ENCODE results near the gene ITPR3. TPM values are rescaled to one million over a fixed set of nuclear protein-coding genes. Genes with fewer than 3 reads are reported as not detected.

Gene ITPR3
- total and polyA plus RNA-seq, 8 donors = 14.1 to 149 (median 65.6) TPM

DNA sequence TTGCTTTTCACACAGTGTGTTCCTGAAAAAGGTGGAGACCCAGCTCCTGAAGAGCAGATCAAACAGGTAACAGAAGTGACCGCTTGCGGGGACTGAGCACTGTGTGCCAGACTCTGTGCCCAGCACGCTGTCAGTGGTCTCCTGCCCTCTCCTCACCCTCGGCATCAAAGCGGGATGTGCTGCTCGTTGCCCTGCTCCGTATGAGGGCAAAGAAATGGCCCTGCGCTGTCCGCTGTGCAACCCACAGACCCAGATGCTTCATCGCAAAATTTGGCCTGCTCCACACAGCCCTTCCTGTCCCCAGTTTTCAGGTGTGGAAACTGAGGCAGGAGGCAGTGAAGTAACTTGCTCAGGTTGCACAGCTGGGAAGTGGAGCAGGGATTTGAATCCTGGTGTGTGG is 76.7 kb downstream of the ITPR3 start:
- no peak overlapping the region for H3K4me3 ChIP-seq
- peaks cover 25 to 62% (median 38%) of the 10 kb centered on the region in 4 donors for H3K4me1 ChIP-seq
- peaks cover 29 to 83% (median 67%) of the 10 kb centered on the region in 4 donors for H3K36me3 ChIP-seq
- DNase-seq = no peak
- no peaks in the 10 kb centered on the region for H3K27me3 ChIP-seq
- WGBS, 5 donors = 92 to 96% (median 95%) methylated on average over 10 of the region's 10 CpGs
- peak overlapping the region in 3 of 5 donors; percentile 60 to 77 (median 63) for H3K27ac ChIP-seq
- intact Hi-C loops (cut with DNase I; ENCODE audit: low total_unique reads) = no loop called here
- H3K9me3 ChIP-seq = no peaks in the 10 kb centered on the region
- TF ChIP-seq POLR2A (IDR thresholded peaks at IDR 0.05) = no peak
- TF ChIP-seq EP300 (IDR thresholded peaks at IDR 0.05) = no peak
- no peak for TF ChIP-seq POLR2AphosphoS5 (IDR thresholded peaks at IDR 0.05)
- TF ChIP-seq, protein P1, sequence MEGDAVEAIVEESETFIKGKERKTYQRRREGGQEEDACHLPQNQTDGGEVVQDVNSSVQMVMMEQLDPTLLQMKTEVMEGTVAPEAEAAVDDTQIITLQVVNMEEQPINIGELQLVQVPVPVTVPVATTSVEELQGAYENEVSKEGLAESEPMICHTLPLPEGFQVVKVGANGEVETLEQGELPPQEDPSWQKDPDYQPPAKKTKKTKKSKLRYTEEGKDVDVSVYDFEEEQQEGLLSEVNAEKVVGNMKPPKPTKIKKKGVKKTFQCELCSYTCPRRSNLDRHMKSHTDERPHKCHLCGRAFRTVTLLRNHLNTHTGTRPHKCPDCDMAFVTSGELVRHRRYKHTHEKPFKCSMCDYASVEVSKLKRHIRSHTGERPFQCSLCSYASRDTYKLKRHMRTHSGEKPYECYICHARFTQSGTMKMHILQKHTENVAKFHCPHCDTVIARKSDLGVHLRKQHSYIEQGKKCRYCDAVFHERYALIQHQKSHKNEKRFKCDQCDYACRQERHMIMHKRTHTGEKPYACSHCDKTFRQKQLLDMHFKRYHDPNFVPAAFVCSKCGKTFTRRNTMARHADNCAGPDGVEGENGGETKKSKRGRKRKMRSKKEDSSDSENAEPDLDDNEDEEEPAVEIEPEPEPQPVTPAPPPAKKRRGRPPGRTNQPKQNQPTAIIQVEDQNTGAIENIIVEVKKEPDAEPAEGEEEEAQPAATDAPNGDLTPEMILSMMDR (IDR thresholded peaks at IDR 0.05) = no peak

DNA sequence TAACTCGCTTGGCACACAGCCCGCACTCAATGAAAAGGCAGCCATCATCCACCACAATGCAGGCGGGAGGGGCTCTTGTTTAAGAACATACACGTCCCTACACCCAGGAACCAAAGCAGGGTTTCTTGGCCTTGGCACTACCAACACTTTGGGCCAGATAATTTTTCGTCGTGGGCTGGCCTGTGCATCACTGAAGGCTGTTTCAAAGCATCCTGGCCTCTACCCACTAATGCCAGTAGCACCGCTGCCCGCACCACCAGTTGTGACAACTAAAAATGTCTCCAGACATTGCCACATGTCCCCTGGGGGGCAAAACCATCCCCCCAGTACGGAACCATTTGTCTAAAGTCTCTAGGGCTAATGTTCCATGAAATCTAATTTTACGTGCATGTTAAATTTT is 77.4 kb downstream of the ITPR3 start:
- Histone ChIP-seq H3K9me3 (no peaks in the 10 kb centered on the region), H3K27me3 (no peaks in the 10 kb centered on the region), H3K4me1 (peaks cover 25 to 56% (median 35%) of the 10 kb centered on the region in 4 donors), H3K4me3 (no peak overlapping the region), H3K27ac (no peak overlapping the region), H3K36me3 (peaks cover 29 to 76% (median 60%) of the 10 kb centered on the region in 4 donors)
- intact Hi-C loops (cut with DNase I; ENCODE audit: low total_unique reads) = no loop called here
- WGBS, 5 donors = 73 to 82% (median 75%) methylated on average over 10 of the region's 10 CpGs
- DNase-seq = no peak
- TF ChIP-seq POLR2A (IDR thresholded peaks at IDR 0.05) = no peak

GRCh38 chr6:33699131-33699530 is 78.0 kb downstream of the ITPR3 start:
- no peaks in the 10 kb centered on the region for H3K27me3 ChIP-seq
- H3K4me3 ChIP-seq = no peak overlapping the region
- H3K27ac ChIP-seq = peak overlapping the region in 1 of 5 donors; percentile 12
- peaks cover 25 to 70% (median 55%) of the 10 kb centered on the region in 4 donors for H3K36me3 ChIP-seq
- H3K9me3 ChIP-seq = no peaks in the 10 kb centered on the region
- intact Hi-C loops (cut with DNase I; ENCODE audit: low total_unique reads) = no loop called here
- peaks cover 25 to 49% (median 32%) of the 10 kb centered on the region in 4 donors for H3K4me1 ChIP-seq
- 53 to 77% (median 67%) methylated on average over 8 of the region's 8 CpGs for WGBS, 5 donors
- no peak for DNase-seq
- TF ChIP-seq POLR2AphosphoS5 (IDR thresholded peaks at IDR 0.05) (no peak), EP300 (IDR thresholded peaks at IDR 0.05) (no peak), POLR2A (IDR thresholded peaks at IDR 0.05) (no peak)
- TF ChIP-seq, protein P1 (IDR thresholded peaks at IDR 0.05) = no peak

DNA sequence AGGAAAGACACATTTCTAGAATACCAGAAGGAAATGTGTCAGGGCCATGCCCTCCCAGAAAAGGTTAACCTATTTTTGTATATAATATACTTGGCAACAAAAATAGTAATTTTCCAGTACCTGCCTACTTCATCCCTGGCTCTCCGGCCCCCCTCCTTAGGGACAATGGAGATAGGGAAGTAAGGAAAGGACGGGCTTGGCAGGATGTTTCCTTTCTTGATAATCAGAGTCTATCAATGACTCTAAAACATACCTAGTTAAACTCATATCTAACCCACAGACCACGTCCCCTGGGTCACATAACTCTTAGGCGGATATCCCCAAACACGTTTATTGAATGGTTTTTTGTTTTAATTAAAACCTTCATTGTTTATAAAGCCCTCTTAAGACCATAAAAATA is 78.6 kb downstream of the ITPR3 start:
- H3K27ac ChIP-seq = peak overlapping the region in 2 of 5 donors; percentile 12 to 36
- peaks cover 22 to 43% (median 32%) of the 10 kb centered on the region in 4 donors for H3K4me1 ChIP-seq
- intact Hi-C loops (cut with DNase I; ENCODE audit: low total_unique reads) = loop anchor here (5.0 kb wide), 1 partner anchor 112 kb away; no protein-coding TSS in a partner anchor
- H3K9me3 ChIP-seq = no peaks in the 10 kb centered on the region
- TF ChIP-seq POLR2A (IDR thresholded peaks at IDR 0.05) (no peak), EP300 (IDR thresholded peaks at IDR 0.05) (no peak), POLR2AphosphoS5 (IDR thresholded peaks at IDR 0.05) (no peak)
- TF ChIP-seq, protein P1 (IDR thresholded peaks at IDR 0.05) = no peak
- H3K4me3 ChIP-seq = no peak overlapping the region
- WGBS, 5 donors = 40 to 60% (median 52%) methylated on average over 5 of the region's 5 CpGs
- H3K27me3 ChIP-seq = no peaks in the 10 kb centered on the region
- peaks cover 25 to 65% (median 52%) of the 10 kb centered on the region in 4 donors for H3K36me3 ChIP-seq
- no peak for DNase-seq

- Histone ChIP-seq H3K27me3 (no peaks in the 10 kb centered on the region), H3K9me3 (no peaks in the 10 kb centered on the region), H3K27ac (peak overlapping the region in 2 of 5 donors; percentile 12 to 36), H3K4me1 (peaks cover 14 to 35% (median 27%) of the 10 kb centered on the region in 4 donors), H3K4me3 (no peak overlapping the region), H3K36me3 (peaks cover 19 to 58% (median 44%) of the 10 kb centered on the region in 4 donors)
- no peak for TF ChIP-seq EP300 (IDR thresholded peaks at IDR 0.05)
- TF ChIP-seq, protein P1 (IDR thresholded peaks at IDR 0.05) = peak in 4 of 7 experiments; percentile 40 to 71 (median 60)
- peak in 1 of 3 donors; percentile 55 for TF ChIP-seq POLR2AphosphoS5 (IDR thresholded peaks at IDR 0.05)
- intact Hi-C loops (cut with DNase I; ENCODE audit: low total_unique reads) = loop anchor here (5.0 kb wide), 1 partner anchor 113 kb away; no protein-coding TSS in a partner anchor
- 30 to 40% (median 33%) methylated on average over 10 of the region's 10 CpGs for WGBS, 5 donors
- DNase-seq = peak; percentile 82 to 92
These were observed 79.4 kb downstream of the ITPR3 start for GRCh38 chr6:33700391-33701050.
